ENCODE measurements around the gene EFNA3.

DNA sequence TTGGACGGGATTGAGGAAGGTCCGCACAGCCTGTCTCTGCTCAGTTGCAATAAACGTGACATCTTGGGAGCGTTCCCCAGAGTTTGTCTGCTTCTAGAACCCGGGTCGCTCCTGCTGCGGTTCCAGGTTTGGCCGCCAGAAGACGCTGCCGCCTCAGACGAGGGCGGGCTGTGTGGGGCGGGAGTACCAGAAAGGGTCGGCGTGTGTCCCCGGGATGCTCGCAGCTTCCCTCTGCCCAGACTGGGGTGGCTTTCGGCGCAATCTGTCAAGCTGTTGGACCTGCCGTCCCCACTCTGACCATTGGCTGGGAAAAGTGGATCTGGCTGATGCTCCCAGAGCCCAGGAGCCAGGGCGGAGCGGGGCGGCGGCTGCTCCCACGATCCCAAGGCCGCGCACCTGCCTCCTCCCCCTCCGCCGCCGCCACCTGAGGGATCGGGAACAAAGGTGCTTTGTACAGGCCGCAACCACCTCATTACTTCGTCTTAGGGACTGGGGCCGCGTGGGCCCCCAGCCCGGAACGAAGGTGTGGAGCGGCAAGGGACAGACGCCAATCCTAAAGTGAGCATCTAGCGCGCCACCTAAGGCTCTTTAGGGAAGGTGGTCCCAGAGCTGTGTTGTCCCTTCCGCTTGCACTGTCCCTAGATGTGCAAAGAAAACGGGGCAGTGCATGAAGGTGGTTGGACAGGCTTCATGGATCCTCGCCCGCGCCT is 15.8 kb upstream of the EFNA3 start:
- TF ChIP-seq, protein P1, sequence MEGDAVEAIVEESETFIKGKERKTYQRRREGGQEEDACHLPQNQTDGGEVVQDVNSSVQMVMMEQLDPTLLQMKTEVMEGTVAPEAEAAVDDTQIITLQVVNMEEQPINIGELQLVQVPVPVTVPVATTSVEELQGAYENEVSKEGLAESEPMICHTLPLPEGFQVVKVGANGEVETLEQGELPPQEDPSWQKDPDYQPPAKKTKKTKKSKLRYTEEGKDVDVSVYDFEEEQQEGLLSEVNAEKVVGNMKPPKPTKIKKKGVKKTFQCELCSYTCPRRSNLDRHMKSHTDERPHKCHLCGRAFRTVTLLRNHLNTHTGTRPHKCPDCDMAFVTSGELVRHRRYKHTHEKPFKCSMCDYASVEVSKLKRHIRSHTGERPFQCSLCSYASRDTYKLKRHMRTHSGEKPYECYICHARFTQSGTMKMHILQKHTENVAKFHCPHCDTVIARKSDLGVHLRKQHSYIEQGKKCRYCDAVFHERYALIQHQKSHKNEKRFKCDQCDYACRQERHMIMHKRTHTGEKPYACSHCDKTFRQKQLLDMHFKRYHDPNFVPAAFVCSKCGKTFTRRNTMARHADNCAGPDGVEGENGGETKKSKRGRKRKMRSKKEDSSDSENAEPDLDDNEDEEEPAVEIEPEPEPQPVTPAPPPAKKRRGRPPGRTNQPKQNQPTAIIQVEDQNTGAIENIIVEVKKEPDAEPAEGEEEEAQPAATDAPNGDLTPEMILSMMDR (conservative IDR thresholded peaks at IDR 0.05; ENCODE audit: low read depth, low read length) = peak; percentile 54
- TF ChIP-seq EZH2 (IDR thresholded peaks at IDR 0.05; ENCODE audit: low read length, unreplicated experiment) = no peak
- no peak for TF ChIP-seq EZH2phosphoT487 (IDR thresholded peaks at IDR 0.05; ENCODE audit: borderline replicate concordance, low read length)

All from PC-3 (cell line).